K562 (cell line): ENCODE data around the gene TMOD3. TPM values are rescaled to one million over a fixed set of nuclear protein-coding genes. Genes with fewer than 3 reads are reported as not detected.

Source experiments
- ATAC-seq: fragments of 200-7000 bp; cut with Tn5 transposase; 3 replicates; pipeline ENCODE4 v1.9.1; 2020; ENCODE audit warnings: moderate library complexity
- BruUV-seq: library from RNA; stranded (reverse); fragments of 400-500 nt; replicated peaks from 2 replicates; lab custom pipeline; 2021; lab: Mats Ljungman, UMichigan
- CTCF ChIA-PET: fragments of 300-600 bp; formaldehyde crosslinking; extraction: SDS; loops from one replicate; lab custom pipeline; 2021; ENCODE audit warnings: low intra/inter-chr PET ratio; lab: Yijun Ruan, JAX
- POLR2A ChIA-PET: fragments of 300-600, 350-650 bp; sonication (Branson Sonifier 250); formaldehyde crosslinking; extraction: SDS; loops from one replicate; lab custom pipeline; 2021; ENCODE audit warnings: antibody characterized with exemption, inconsistent platforms; lab: Yijun Ruan, JAX
- DNase-seq, 4 experiments: peaks; one replicate each; pipeline versions ENCODE4 v3.0.0 to v3.0.0-alpha.2; 2011 to 2018; ENCODE audit warnings: low spot score in 3 of 4, mixed read lengths in 3 of 4; ENCODE audit errors: extremely low read depth in 1 of 4
- FAIRE-seq: peaks from 2 replicates; lab custom pipeline; 2011; peaks lifted over from hg19 to GRCh38; lab: Jason Lieb, UNC
- H2AFZ ChIP-seq: 2 replicates; pipeline ENCODE4 v1.6.0; 2011; ENCODE audit warnings: low read depth, low read length, control low read depth, inconsistent platforms
- H3K27ac ChIP-seq: fragments of 200-600 bp; 3 replicates; pipeline ENCODE4 v1.8.0; 2011; ENCODE audit warnings: low read depth, mild to moderate bottlenecking, control low read depth, inconsistent platforms, low read length, moderate library complexity, mixed read lengths; ENCODE audit errors: extremely low read depth
- H3K27me3 ChIP-seq, 2 experiments: fragments of 300-600 bp in 1 of 2; 2 replicates in 1 of 2; 3 replicates in 1 of 2; pipeline versions ENCODE4 v1.6.0 to v1.8.0; 2011; ENCODE audit warnings: inconsistent platforms in 2 of 2, low read length in 2 of 2, mild to moderate bottlenecking in 1 of 2, mixed read lengths in 1 of 2, moderate library complexity in 1 of 2; ENCODE audit not compliant: control insufficient read depth in 2 of 2, insufficient read depth in 2 of 2
- H3K36me3 ChIP-seq: fragments of 300-600 bp; 3 replicates; pipeline ENCODE4 v1.8.0; 2011; ENCODE audit warnings: mild to moderate bottlenecking, low read length, inconsistent platforms; ENCODE audit not compliant: control insufficient read depth, insufficient read depth
- H3K4me1 ChIP-seq, 2 experiments: fragments of 200-600 bp in 1 of 2; replicated peaks in 1 of 2; 2 replicates in 1 of 2; 3 replicates in 1 of 2; pipeline versions ENCODE4 v1.5.1 to v1.8.0; 2011; ENCODE audit warnings: inconsistent platforms in 2 of 2, low read length in 2 of 2, mild to moderate bottlenecking in 1 of 2, mixed read lengths in 1 of 2, moderate library complexity in 1 of 2; ENCODE audit not compliant: control insufficient read depth in 2 of 2, insufficient read depth in 2 of 2
- H3K4me2 ChIP-seq: 2 replicates; pipeline ENCODE4 v1.6.1; 2011; ENCODE audit warnings: low read length, control low read depth, inconsistent platforms, mixed read lengths; ENCODE audit not compliant: insufficient read depth
- H3K4me3 ChIP-seq: fragments of 200-600 bp; sonication (generic), shearing (Covaris generic); 2 replicates; pipeline ENCODE4 v1.5.1; 2016; ENCODE audit warnings: control low read depth, inconsistent platforms
- H3K79me2 ChIP-seq: fragments of 200-600 bp; 3 replicates; pipeline ENCODE4 v1.8.0; 2011; ENCODE audit warnings: low read length, inconsistent platforms; ENCODE audit not compliant: control insufficient read depth, insufficient read depth
- H3K9ac ChIP-seq, 2 experiments: 2 replicates each; pipeline versions ENCODE4 v1.6.0 to v1.6.1; 2011; ENCODE audit warnings: low read depth in 2 of 2, low read length in 2 of 2, control low read depth in 1 of 2, inconsistent platforms in 1 of 2, mild to moderate bottlenecking in 1 of 2, mixed read lengths in 1 of 2; ENCODE audit not compliant: insufficient read depth in 1 of 2
- H3K9me1 ChIP-seq: one replicate; pipeline ENCODE4 v1.6.0; 2011; ENCODE audit warnings: inconsistent platforms, mild to moderate bottlenecking, low read length, moderate library complexity; ENCODE audit not compliant: control insufficient read depth, insufficient read depth
- H3K9me3 ChIP-seq: replicated peaks from 2 replicates; pipeline ENCODE4 v1.5.1; 2011; ENCODE audit warnings: low read depth, low read length, inconsistent platforms; ENCODE audit not compliant: control insufficient read depth, insufficient read depth
- H4K20me1 ChIP-seq: replicated peaks from 2 replicates; pipeline ENCODE4 v1.6.1; 2011; ENCODE audit warnings: low read length, inconsistent platforms, mixed read lengths; ENCODE audit not compliant: control insufficient read depth, insufficient read depth
- GABPA ChIP-seq: fragments of 200-800 bp; sonication (Bioruptor generic); conservative IDR thresholded peaks from 2 replicates; pipeline ENCODE4 v1.6.1; 2016; ENCODE audit warnings: low read depth, missing genetic modification characterization, missing compliant biosample characterization
- NUFIP1 ChIP-seq: fragments of 450-650 bp; IDR thresholded peaks from 2 replicates; pipeline ENCODE4 v1.6.1; 2018; ENCODE audit not compliant: partially characterized antibody
- WGBS: fragments of 100-300 bp; shearing (Covaris generic); methylation state at CpG from one replicate; pipeline ENCODE4 v1.1.6; 2016; ENCODE audit warnings: low coverage, mixed read lengths; ENCODE audit not compliant: insufficient coverage; ENCODE audit errors: missing lambda C conversion rate; 5-methylcytosine and 5-hydroxymethylcytosine counted together
- in situ Hi-C: fragments of 300-500 bp; cut with MboI; formaldehyde crosslinking; loops from 4 replicates; pipeline ENCODE4 v1.15.0; 2018; ENCODE audit warnings: inconsistent platforms, mixed read lengths
- intact Hi-C: fragments of 100-400 bp; cut with micrococcal nuclease; formaldehyde crosslinking; loops from 2 replicates; pipeline ENCODE4 v1.14.2; 2022
- polyA plus RNA-seq, 8 experiments: library from polyadenylated mRNA; depleted of rRNA in 4 of 8; stranded (reverse) in 5 of 8; unstranded in 3 of 8; fragments of >200 nt; fragmentation: Nextera tagmentation in 2 of 8; fragmentation: Illumina TruSeq in 1 of 8; extraction: Ambion mirVana in 2 of 8; extraction: Trizol in 1 of 8; gene quantifications; 2 replicates each; pipeline versions ENCODE4 v1.2.1 to v1.2.3, GENCODE V29; 2011 to 2014; ENCODE audit warnings: inconsistent platforms in 1 of 8, missing spikeins in 1 of 8
- total RNA-seq, 7 experiments: library from RNA; depleted of rRNA in 6 of 7; stranded (reverse); fragments of >200 nt in 6 of 7; fragmentation: Illumina TruSeq in 2 of 7; extraction: Trizol in 2 of 7; gene quantifications; 2 replicates each; pipeline versions ENCODE4 v1.2.1 to v1.2.3, GENCODE V29; 2011 to 2021; ENCODE audit warnings: low replicate concordance in 1 of 7
- TF ChIP-seq, protein P1 (sequence below): sonication (generic); IDR thresholded peaks from 2 replicates; pipeline ENCODE4 v1.6.1; 2016
- TF ChIP-seq, protein P2 (sequence below): fragments of 450-650 bp; IDR thresholded peaks from 2 replicates; pipeline ENCODE4 v1.6.1; 2017; ENCODE audit warnings: mild to moderate bottlenecking, moderate library complexity
- TF ChIP-seq, protein P3 (sequence below), 3 experiments: IDR thresholded peaks in 2 of 3; conservative IDR thresholded peaks in 1 of 3; 2 replicates each; pipeline ENCODE4 v1.5.1; 2011 to 2012; ENCODE audit warnings: low read length in 3 of 3, mild to moderate bottlenecking in 3 of 3, control low read depth in 2 of 3, improper control_type of control experiment in 1 of 3, inconsistent platforms in 1 of 3, low read depth in 1 of 3, mixed read lengths in 1 of 3, moderate library complexity in 1 of 3; ENCODE audit not compliant: insufficient read depth in 2 of 3

The TMOD3 gene
- total and polyA plus RNA-seq, 9 of the 15 experiments (the other 6 are each of a cell fraction or from before 2014, with no cell fraction given), result 6.8 to 45.0 (median 30.9) TPM

DNA sequence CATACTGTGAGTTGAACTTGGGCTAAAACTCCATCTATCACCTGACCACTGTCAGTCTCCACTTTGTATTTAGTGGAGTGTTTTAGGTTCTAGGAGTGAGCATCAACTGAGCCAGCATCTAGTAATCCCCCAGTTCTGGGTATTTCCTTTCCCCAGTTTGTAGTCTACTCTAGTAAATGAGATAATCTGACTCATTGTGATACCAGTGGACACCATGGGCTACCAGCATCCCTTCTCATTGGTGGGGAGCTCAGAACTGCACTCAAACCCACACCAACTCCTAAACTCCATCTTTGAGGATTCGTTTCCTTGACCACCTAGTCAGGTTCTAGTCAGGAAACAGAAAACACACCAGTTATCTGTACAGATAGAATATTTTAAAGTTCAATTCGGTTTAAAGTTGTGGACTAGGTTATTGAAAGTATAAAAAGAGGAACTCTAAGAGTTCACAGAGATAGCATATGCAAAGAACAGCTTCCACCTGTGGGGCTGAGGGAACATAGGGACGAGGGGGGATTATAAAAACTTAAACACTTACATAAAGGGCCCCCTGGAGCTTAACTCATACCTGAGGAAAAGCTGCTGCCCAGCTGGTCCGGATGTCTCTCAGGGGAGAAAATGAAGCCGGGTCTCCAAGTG is 106.1 kb downstream of the TMOD3 start (continued):
- TF ChIP-seq NUFIP1, result no peak
- TF ChIP-seq, protein P1, sequence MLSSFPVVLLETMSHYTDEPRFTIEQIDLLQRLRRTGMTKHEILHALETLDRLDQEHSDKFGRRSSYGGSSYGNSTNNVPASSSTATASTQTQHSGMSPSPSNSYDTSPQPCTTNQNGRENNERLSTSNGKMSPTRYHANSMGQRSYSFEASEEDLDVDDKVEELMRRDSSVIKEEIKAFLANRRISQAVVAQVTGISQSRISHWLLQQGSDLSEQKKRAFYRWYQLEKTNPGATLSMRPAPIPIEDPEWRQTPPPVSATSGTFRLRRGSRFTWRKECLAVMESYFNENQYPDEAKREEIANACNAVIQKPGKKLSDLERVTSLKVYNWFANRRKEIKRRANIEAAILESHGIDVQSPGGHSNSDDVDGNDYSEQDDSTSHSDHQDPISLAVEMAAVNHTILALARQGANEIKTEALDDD, result peak; percentile 20; the same call in 1 of the 2 replicates

DNA sequence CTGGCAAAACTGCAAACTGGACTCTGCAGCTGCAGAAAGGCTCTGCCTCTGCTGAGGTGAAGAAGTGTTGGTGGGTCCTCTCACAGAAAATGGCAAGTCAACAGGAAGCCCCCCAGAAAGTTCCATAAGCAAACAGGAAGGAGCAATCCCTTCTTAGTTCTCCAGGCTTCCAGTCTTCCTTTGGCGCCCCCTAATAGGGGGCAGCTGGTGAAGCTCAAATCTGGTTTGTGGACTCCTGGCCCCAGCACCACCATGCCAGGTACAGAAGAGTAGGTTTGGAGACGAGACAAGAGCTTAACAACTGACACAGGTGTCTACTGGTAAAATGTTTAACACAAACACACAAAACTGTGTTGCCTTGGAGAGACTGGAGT is 106.6 kb downstream of the TMOD3 start:
- Histone ChIP-seq H3K36me3 (peaks cover 38% of the 10 kb centered on the region; the same call in 2 of the 3 replicates), H3K4me3 (no peak overlapping the region), H3K9me1 (no peaks in the 10 kb centered on the region), H2AFZ (no peak overlapping the region), H3K4me1 (no peaks in the 10 kb centered on the region), H3K4me2 (no peak overlapping the region), H3K9ac (no peak overlapping the region), H3K9me3 (no peaks in the 10 kb centered on the region), H3K27ac (no peak overlapping the region), H3K79me2 (no peaks in the 10 kb centered on the region), H3K27me3 (no peaks in the 10 kb centered on the region), H4K20me1 (no peaks in the 10 kb centered on the region)
- in situ Hi-C loops (no loop called here), intact Hi-C loops (no loop called here)
- FAIRE-seq, result no peak
- peak; percentile 41 for ATAC-seq
- POLR2A ChIA-PET, result interaction anchor here (0.6 to 1.8 kb wide), 7 partner anchors 11 to 1325 kb away, joined by 3 to 6 read pairs (median 3); no protein-coding TSS in a partner anchor
- 55% methylated on average over 2 of the region's 2 CpGs for WGBS
- CTCF ChIA-PET, result no interaction called here
- peak in 1 of 4 experiments; percentile 16 for DNase-seq
- no TSS peak for BruUV-seq
- 0 out of 2 replicates have a peak, but pooled peaks have one; percentile 19 for TF ChIP-seq GABPA (tag)
- TF ChIP-seq, protein P2, sequence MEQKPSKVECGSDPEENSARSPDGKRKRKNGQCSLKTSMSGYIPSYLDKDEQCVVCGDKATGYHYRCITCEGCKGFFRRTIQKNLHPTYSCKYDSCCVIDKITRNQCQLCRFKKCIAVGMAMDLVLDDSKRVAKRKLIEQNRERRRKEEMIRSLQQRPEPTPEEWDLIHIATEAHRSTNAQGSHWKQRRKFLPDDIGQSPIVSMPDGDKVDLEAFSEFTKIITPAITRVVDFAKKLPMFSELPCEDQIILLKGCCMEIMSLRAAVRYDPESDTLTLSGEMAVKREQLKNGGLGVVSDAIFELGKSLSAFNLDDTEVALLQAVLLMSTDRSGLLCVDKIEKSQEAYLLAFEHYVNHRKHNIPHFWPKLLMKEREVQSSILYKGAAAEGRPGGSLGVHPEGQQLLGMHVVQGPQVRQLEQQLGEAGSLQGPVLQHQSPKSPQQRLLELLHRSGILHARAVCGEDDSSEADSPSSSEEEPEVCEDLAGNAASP, result no peak
- TF ChIP-seq, protein P3, sequence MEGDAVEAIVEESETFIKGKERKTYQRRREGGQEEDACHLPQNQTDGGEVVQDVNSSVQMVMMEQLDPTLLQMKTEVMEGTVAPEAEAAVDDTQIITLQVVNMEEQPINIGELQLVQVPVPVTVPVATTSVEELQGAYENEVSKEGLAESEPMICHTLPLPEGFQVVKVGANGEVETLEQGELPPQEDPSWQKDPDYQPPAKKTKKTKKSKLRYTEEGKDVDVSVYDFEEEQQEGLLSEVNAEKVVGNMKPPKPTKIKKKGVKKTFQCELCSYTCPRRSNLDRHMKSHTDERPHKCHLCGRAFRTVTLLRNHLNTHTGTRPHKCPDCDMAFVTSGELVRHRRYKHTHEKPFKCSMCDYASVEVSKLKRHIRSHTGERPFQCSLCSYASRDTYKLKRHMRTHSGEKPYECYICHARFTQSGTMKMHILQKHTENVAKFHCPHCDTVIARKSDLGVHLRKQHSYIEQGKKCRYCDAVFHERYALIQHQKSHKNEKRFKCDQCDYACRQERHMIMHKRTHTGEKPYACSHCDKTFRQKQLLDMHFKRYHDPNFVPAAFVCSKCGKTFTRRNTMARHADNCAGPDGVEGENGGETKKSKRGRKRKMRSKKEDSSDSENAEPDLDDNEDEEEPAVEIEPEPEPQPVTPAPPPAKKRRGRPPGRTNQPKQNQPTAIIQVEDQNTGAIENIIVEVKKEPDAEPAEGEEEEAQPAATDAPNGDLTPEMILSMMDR (IDR thresholded peaks at IDR 0.05 in 2 of 3, conservative IDR thresholded peaks at IDR 0.05 in 1 of 3; ENCODE audit: insufficient read depth in 2 of 3, low read depth in 1 of 3, low read length in 3 of 3), result 0 out of 6 replicates have a peak, but pooled peaks of 1 of the 3 experiments have one; percentile 10
